Left ventricle myocardium inferior (tissue), 1 donor: ENCODE data around the gene FRY. TPM values are rescaled to one million over a fixed set of nuclear protein-coding genes. Genes with fewer than 3 reads are reported as not detected.

ENCODE experiments used
- DNase-seq: peaks from one replicate; pipeline ENCODE4 v3.0.0-alpha.2; 2020
- H3K27ac ChIP-seq: fragments of 200-600 bp; replicated peaks from 2 replicates; pipeline ENCODE4 v1.8.0; 2021
- H3K27me3 ChIP-seq: fragments of 200-600 bp; 2 replicates; pipeline ENCODE4 v1.8.0; 2021; ENCODE audit warnings: low read depth
- H3K36me3 ChIP-seq: fragments of 200-600 bp; 2 replicates; pipeline ENCODE4 v1.8.0; 2021
- H3K4me1 ChIP-seq: fragments of 200-600 bp; 2 replicates; pipeline ENCODE4 v1.8.0; 2021
- H3K4me3 ChIP-seq: fragments of 200-600 bp; 2 replicates; pipeline ENCODE4 v1.8.0; 2021; ENCODE audit warnings: mild to moderate bottlenecking, moderate library complexity
- H3K9me3 ChIP-seq: fragments of 200-600 bp; replicated peaks from 2 replicates; pipeline ENCODE4 v1.8.0; 2021
- CTCF ChIP-seq: fragments of 200-600 bp; IDR thresholded peaks from 2 replicates; pipeline ENCODE4 v1.8.0; 2021; ENCODE audit warnings: antibody characterized with exemption, mild to moderate bottlenecking, borderline replicate concordance
- intact Hi-C: fragments of 100-400 bp; cut with micrococcal nuclease; formaldehyde crosslinking; loops from one replicate; pipeline ENCODE4 v1.11.0; 2022
- total RNA-seq: library from RNA; stranded (reverse); fragmentation: NEBNext Ultra II Directional; extraction: Animal tissue kit (Norgen Biotek cat#: 25700); gene quantifications from one replicate; pipeline ENCODE4 v1.2.1, GENCODE V29; 2021
- donor health status: DM: no; HTN: yes; CAD: no; lungs with severe emphysema.

Gene FRY
- total RNA-seq, 1 donor from 2014 or later: 167 TPM

- no peak for DNase-seq
- Histone ChIP-seq H3K27ac (no peak overlapping the region), H3K4me3 (no peak overlapping the region), H3K36me3 (peaks cover 61% of the 10 kb centered on the region), H3K27me3 (no peaks in the 10 kb centered on the region), H3K9me3 (no peaks in the 10 kb centered on the region), H3K4me1 (peaks cover 36% of the 10 kb centered on the region)
- no peak for TF ChIP-seq CTCF
- intact Hi-C loops: no loop called here
Observed at GRCh38 chr13:32281096-32281495, 249.5 kb downstream of the FRY start.

- Histone ChIP-seq H3K27me3 (no peaks in the 10 kb centered on the region), H3K4me1 (peaks cover 37% of the 10 kb centered on the region), H3K9me3 (no peaks in the 10 kb centered on the region), H3K27ac (peak overlapping the region; percentile 25), H3K36me3 (peaks cover 51% of the 10 kb centered on the region), H3K4me3 (no peak overlapping the region)
- intact Hi-C loops: no loop called here
- DNase-seq: no peak
- TF ChIP-seq CTCF: no peak
Observed at GRCh38 chr13:32282096-32282711, 250.6 kb downstream of the FRY start.

- TF ChIP-seq CTCF: no peak
- DNase-seq: no peak
- Histone ChIP-seq H3K27me3 (no peaks in the 10 kb centered on the region), H3K27ac (peak overlapping the region; percentile 77), H3K4me1 (peaks cover 37% of the 10 kb centered on the region), H3K9me3 (no peaks in the 10 kb centered on the region), H3K4me3 (no peak overlapping the region), H3K36me3 (peaks cover 39% of the 10 kb centered on the region)
- intact Hi-C loops: no loop called here
Observed at GRCh38 chr13:32284927-32285632, 253.5 kb downstream of the FRY start.

GRCh38 chr13:32285633-32285965 is 254.0 kb downstream of the FRY start:
- Histone ChIP-seq H3K27me3 (no peaks in the 10 kb centered on the region), H3K4me1 (peaks cover 37% of the 10 kb centered on the region), H3K4me3 (no peak overlapping the region), H3K36me3 (peaks cover 39% of the 10 kb centered on the region), H3K27ac (peak overlapping the region; percentile 77), H3K9me3 (no peaks in the 10 kb centered on the region)
- intact Hi-C loops: no loop called here
- TF ChIP-seq CTCF: no peak
- no peak for DNase-seq

GRCh38 chr13:32297206-32297605 is 265.6 kb downstream of the FRY start:
- no peaks in the 10 kb centered on the region for H3K4me1 ChIP-seq
- peaks cover 42% of the 10 kb centered on the region for H3K36me3 ChIP-seq
- H3K27me3 ChIP-seq: no peaks in the 10 kb centered on the region
- no peak overlapping the region for H3K4me3 ChIP-seq
- no peak for TF ChIP-seq CTCF
- no peak overlapping the region for H3K27ac ChIP-seq
- H3K9me3 ChIP-seq: no peaks in the 10 kb centered on the region
- intact Hi-C loops: no loop called here
- no peak for DNase-seq
